G401.6 (cell line): ENCODE data around the gene HOXA10.

Experiments
- FAIRE-seq: peaks from 2 replicates; lab custom pipeline; 2012; peaks lifted over from hg19 to GRCh38; lab: Jason Lieb, UNC

HOXA10 gene

DNA sequence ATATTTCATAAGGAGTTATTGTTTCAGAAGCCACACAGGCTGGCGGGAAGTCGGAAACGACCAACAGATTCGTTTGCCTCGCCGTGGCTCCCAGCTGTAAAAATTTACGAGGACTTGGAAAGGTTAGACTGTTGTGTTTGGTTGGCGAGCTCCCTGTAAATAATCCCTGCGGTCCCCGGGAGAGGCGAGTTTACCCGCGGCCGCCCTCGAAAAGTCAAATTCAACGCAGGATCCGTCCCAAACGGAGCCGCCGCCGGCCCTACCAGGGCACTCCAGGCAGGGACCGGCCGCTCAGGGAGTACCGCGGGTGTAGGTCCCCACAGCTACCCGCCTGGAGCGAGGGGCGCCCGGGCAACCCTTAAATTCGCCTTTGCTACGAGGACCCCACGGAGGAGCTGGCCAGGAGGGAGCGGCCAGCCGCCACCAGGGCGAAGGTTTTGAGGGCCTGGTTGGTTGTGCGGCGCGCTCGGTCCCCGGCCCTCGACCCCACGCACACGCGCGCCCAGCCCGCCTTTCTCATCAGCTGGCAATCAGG is 8.1 kb downstream of the HOXA10 start:
- FAIRE-seq: no peak

DNA sequence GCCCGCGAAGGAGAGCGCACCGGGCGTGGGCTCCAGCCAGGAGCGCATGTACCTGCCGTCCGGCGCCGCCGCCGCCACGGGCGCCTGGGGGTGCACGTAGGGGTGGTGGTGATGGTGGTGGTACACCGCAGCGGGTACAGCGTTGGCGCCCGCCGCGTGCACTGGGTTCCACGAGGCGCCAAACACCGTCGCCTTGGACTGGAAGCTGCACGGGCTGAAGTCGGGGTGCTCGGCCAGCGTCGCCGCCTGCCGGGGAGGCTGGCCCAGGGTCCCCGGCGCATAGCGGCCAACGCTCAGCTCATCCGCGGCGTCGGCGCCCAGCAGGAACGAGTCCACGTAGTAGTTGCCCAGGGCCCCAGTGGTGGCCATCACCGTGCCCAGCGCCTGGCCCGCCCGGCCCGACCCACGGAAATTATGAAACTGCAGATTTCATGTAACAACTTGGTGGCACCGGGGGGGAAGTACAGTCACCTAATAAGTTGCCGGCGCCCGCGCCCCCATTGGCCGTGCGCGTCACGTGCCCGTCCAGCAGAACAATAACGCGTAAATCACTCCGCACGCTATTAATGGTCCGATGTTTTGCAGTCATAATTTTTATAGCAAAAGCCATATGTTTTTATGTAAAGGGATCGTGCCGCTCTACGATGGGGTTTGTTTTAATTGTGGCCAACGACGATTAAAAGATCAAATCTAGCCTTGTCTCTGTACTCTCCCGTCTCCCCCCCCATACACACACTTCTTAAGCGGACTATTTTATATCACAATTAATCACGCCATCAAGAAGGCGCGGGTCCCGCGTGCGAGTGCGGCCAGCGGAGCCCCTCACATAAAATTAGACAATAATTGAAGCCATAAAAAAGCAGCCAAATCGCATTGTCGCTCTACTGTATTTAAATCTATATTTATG is 8.8 kb downstream of the HOXA10 start, which contains the start of gene HOXA9:
HOXA9 (minus strand) TSS at position 449 of the 907 bp plus-strand sequence; CDS start at position 369, 80 bp downstream.
- FAIRE-seq: peak; percentile 97

DNA sequence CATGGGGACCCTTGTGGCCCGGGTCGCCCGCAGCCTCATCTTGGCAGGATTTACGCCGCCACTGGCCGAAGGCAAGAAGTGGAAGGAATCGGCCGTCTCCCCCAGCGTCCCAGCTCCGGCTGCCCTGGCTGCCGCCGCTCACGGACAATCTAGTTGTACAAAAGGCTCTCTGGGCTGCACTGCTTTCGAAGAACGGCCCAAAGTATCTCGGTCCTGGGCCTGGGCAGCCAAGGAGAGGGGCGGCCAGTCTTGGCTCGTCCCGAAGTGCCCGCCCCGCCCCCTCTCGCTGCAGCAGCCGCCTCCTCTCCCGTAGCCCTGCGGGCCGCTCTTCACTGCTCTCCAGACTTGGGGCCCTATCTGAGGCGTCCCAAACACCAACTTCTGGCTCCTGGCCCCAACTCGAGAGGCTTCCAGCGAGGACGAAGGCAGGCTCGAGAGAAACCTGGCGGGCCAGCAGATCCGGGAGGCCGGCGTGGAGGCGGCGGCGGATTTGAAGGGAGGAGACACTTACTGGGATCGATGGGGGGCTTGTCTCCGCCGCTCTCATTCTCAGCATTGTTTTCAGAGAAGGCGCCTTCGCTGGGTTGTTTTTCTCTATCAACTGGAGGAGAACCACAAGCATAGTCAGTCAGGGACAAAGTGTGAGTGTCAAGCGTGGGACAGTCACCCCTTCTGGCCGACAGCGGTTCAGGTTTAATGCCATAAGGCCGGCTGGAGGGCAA is 9.6 kb downstream of the HOXA10 start:
- FAIRE-seq: no peak

DNA sequence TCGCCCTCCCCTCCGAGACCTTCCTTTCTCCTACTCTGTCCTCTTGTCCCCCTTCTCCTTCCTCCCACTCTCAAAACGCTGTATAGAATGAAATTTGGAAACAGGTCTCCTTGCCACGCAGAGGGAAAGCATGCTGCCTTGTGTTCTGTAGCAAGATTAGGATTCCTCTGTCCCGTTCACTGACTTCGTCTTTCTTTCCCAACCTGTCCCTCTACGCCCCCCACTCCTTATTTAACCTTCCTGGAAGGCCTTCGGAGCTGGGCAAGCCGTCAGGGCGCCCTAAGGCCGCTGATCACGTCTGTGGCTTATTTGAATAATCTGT is 10.1 kb downstream of the HOXA10 start:
- no peak for FAIRE-seq

DNA sequence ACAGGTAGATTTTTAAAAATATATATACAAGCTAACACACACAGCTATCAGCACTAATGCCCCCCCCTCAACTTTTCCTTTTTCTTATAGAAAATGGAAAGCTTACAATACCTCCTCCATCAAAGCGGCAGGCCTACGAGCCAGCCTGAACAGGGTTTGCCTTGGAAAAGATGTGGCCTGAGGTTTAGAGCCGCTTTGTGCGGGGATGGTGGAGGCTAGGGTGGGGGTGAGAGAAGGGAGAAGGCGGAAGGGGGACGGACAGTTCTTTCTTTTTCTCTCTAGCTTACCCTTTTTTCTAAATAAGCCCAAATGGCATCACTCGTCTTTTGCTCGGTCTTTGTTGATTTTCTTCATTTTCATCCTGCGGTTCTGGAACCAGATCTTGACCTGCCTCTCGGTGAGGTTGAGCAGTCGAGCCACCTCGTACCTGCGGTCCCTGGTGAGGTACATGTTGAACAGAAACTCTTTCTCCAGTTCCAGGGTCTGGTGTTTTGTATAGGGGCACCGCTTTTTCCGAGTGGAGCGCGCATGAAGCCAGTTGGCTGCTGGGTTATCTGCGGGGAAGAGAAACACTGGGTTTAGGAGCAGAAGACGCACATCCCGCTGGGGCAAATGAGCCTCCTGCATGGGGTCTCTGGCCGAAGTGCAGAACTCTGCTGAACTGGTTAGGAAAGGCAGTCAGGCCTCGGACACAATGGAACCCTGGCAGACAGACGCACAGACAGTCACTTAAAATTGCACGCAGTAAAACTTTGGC is 10.7 kb downstream of the HOXA10 start:
- no peak for FAIRE-seq

DNA sequence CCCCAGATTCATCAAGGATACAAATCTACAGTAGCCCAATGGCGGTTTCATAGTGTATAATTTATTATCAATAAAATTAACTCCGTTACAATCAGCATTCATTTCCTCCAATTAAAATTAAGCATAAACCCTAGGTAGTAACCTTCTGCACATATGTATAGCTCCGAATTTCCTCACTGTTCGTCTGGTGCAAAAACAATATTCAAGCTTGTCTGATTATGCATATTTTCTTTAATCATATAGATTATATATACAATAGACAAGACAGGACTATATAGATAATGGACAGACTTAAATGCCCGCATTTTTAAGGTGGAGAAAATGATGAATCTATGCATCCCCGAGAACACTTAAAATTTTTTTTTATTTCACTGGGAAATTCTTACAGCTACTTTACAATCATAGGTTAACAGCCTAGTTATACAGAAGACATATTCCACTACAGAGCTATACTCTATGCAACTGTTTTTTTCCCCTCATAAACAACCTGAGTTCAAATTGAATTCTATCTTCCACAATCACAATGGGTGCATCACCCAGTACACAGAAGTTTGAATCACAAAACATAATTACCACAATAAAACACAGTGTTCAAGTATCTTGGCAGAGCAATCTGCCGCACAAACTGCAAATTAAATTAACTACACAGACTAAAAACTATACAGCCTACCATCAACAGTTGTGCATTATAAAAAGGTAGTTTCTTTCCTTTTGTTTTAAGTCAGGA is 11.4 kb downstream of the HOXA10 start:
- FAIRE-seq: peak; percentile 93

DNA sequence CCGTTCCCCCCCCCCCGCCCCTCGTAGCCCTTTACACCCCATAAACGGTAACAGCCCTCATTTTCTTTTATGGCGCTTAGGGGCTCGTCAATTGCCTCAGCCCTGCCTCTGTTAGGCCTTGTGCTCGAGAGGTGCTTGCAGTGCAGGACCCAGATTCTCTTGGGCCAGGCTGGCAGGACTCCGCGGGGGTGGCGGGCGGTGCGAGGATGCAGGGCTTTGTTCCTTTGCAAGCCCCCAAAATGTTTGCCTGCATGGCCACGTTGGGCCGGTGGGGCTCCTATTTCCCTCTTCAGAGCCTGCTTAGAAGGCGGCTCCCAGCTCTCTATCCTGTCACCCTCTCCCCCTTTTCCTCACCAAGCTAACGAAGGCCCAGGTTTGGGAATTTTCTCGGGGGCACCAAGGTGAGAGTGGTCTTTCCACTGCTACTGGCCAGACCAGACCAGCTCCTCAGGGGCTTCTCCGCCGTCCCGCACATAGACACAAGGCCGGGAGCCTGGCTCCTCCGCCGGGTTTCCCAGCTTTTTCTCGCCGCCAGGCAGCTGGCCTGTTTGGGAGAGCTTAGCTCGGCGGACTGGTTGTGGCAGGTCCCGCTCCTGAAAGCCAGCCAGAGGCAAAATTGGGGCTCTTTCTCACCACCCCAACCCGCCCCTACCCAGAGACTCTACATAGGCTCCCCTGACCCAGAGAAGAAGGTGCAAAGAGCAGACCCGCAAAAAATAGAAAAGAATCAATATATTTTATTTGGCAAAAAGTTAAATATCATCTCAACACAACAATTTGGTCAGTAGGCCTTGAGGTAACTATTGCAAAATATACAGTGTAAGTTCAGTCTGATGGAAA is 12.2 kb downstream of the HOXA10 start:
- FAIRE-seq: no peak

DNA sequence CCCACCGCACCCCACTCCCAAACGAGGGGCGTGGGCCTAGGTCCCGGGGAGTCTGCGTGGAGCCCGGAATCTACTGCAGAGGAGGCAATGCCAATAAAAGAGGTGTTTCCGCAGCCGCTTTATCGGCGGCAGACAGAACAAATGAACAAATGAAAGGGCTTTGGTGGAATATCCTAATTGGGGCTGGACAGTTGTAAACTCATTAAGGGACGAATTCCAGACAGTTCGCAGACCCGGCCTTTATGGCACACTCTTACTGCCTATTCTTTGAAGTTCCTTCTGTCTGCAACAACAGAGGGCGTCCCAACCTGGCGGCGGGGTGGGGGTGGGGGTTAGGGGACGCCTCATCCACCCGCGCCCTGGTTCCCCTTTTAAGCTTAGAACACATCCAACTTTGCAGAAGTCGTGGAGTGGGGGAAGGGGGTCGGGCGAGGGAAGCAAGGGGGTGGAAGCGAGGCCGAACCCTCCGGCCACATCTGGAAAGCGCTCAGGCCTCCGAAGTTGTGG is 12.9 kb downstream of the HOXA10 start:
- no peak for FAIRE-seq

DNA sequence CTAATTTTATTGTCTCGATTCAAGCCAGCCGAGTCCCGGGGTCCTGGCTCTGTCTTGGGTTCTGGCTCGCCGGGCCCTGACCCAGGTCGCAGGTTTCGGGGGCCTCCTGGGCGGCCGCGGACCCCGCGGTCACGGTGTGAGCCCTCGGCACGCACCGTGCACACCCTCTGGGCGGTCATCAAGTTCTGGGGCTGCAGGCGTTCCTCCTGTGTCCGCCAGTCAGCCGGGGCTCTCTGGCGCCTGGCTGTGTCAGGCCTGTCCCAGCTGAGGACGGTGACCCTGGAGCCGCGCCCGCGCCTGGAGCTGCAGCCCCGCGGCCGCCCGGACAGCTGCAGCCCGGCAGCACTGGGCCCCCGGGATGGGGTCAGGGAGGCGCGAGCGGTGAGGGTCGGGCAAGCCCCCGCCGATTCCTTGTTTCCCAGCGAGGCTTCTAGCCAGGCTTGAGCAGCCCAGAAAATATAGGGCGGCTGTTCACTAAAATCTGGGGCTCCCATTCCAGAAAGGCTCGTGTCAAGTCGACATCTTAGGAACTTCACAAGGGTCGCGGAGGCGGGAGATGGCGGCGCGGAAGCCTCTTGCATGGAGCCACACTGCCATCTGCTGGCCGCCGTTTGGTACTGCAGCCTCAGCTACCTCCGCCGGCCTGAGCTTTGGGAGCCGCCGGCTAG is 13.4 kb downstream of the HOXA10 start:
- peak; percentile 84 for FAIRE-seq

DNA sequence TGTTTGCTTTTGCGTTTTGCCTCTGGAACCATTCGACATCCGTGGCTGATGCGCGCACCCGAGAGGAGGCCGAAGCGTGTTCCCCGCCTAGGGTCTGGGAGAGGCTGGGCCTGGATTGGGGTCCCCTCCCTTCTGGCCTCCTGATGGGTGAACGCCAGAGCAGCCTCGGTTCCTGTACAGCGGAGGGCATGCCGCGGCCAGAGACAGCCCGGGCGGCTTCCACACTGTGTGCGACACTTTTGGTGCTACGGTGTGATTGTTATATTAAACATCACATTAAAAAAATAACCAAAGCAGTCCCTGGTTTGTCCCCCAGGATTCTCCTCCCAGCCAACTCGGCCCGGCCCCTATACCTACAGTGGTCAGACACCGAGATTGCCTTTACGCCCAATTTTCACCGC is 14.0 kb downstream of the HOXA10 start:
- FAIRE-seq: no peak

DNA sequence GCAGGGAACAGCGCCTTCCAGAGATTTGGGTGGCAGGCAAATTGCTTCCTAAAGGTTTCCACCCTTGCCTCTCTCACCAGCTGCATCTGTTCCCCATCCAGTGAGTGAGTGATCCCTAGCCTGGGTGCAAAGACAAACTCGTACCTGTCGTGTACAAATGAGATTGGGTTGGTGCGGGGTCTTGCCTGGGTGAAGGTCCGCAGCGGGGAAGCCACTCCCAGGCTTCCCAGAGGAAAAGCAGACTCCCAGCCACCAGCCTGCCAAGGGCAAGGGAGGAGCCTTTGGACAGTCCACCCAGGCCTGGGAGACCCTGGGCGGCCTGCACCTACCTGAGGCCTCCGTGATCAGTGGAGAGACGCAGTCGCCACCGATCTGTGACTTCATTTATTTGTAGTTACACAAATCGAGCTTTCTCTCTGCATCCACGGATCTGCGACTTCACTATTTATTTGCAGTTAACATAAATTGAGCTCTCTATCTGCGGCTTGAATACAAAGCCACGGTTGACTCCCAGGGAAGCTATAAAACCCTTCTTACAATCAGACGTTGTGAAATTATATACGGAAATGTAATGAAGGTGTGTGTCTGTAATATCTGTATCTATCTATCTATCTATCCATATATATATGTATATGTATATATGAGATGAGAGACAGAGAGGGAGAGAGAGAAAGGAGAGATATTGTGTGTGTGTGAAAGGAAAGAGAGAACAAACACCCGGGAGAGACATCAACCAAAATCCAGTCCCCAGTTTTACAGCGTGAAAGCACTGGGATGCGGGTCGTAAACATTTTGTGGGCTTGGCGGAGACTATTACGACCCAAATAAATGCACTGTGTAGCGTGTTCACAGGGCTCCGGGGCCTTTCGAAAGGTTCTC is 14.6 kb downstream of the HOXA10 start:
- peak; percentile 36 for FAIRE-seq

DNA sequence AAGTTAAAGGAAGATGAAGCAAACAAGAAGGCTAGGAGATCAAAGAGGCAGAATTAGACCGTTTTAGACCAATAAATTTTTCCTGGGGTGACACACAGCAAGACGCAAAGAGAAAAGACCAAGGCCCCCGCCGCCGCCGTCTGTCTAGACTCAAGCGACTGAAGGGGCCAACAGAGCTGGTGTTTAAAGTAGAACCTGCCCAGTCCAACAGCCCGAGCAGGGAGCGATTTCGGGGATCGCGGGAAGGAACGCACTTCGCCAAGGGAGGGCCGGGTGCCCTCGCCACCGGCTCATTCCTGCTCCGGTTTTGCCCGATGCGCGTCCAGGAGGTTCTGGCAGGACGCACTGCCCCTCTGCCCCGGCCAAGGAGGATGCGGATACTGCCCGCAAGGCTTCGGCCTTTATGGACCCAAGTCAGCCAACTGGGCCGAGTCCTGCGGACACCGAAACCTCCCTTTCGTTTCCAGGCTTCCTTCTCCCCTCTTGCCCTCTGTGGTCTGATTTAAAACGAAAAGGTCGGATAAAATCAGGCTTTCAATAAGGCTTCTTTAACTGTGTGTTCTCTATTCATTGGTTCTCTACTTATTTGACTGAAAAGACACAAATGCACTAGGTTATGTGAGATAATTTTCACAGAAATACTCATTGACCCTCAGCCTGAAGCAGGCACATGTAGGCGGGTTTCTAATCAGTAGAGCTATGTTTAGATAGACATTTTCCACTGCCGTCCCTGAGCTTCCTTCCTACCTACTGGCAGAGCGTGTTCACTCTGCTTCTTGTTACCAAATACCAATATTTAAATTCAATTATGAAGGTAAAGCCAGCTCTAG is 15.5 kb downstream of the HOXA10 start:
- no peak for FAIRE-seq

DNA sequence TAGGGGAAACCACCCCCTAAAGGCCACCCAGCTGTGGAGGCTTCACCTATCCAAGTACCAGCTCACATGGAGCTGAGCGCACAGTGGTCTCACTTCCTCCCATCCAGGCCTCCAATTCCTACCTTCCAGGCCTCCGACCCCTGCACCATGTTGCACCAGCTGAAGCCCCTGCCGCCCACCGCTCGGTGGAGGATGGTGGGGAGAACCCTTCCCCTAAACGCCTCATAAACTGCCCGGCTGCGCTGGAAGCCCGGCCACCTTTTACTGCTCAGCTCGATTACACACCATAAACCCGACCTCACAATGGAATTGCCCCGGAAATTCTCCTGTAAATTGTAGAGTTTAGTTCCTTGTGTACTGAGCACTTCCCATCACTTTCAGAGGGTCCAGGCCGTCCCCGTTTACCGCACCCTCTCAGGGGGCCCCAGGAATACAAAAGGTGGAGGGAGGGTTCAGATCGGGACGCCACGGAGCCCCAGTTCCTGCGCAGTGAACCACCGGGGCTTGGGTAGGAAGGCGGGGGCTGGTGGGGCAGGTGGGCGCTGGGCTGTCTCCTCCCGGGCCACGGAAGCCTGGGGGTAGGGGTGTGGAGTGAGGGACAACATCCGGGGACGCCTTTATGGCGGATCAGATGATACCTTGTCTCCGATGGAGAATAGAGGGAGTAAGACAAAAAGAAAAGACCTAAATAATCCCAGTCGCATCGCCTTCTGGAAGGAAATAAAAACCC is 16.3 kb downstream of the HOXA10 start:
- no peak for FAIRE-seq

DNA sequence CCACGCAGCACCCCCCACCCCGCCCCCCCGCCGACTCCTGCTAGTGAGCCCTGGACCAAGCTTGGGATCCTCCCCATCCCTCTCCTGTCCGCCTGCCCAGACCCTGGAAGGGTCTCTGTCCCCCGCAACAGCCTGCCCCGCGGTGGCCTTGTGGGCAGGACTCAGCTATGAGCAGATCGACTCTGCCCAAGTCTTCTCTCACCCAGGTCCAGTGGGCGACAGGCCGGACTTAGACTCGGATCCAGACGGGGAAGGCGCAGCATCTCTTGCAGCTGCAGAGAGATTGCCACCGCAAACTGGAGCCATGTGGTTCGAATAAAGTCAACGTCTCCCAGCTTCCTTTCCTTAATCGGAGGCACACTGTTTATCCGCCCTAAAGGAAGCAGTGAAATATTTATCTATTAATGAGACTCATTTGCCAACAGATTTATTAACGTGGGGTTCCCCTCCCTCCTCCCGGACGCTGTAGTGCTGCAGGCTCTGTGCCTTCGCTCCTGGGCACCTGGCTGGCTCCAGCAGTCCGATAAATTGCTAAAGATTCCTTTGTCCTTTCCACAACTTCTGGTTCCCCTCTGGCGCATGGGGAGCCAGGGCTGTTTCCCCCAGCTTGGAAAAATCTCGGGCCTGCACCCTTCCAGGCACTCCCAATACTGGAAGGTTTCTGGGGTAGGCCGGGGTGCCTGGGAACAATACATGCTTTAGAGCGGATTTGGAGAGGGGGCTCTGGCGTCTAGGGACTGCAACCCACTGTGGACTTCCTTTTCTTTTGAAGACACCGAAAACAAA is 17.0 kb downstream of the HOXA10 start:
- FAIRE-seq: no peak

DNA sequence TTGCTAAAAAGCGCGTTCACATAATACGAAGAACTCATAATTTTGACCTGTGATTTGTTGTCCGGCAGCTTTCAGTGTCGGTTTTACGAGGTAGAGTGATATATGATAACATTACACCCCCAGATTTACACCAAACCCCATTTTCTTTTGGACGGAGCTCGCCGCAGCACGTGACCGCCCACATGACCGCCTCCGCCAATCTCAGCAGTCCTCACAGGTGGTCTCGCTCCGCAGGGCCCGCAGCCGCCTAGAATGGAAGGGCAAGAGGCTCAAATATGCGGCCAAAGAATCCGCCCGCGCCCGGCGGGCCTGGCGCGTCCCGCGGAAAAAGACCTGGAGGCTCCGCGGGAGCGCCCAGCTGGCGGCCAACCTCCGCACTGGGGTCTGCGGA is 17.6 kb downstream of the HOXA10 start, which contains the start of gene HOXA7:
HOXA7 (minus strand) TSS at position 168 of the 391 bp plus-strand sequence; CDS start at position 38, 130 bp downstream.
- FAIRE-seq: peak; percentile 92

DNA sequence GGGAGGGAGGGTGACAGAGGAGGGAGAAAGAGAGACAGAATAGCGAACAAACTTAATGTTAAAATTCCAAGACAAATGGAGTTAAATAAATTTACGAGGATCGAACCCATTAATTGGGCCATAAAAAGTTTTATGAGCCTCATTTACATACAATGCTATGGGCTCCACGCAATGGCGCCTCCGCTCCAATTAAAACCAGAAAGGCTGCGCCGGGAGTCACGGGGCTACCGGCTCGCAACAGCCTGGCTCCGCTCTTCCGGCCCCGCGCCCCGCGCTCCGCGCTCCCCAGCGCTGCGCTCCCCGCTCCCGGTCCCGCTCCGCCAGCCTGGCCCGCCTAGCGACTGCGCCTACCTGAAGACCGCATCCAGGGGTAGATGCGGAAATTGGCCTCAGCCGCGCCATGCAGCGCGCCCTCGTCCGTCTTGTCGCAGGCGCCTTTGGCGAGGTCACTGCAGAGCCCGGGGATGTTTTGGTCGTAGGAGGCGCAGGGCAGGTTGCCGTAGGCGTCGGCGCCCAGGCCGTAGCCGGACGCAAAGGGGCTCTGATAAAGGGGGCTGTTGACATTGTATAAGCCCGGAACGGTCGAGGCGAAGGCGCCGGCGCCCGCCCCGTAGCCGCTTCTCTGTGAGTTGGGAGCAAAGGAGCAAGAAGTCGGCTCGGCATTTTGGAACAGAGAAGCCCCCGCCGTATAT is 18.2 kb downstream of the HOXA10 start:
- peak; percentile 88 for FAIRE-seq
